GM18505 (cell line): Measurements from ENCODE around the gene CCS.
"Not testable (repeated sequence)": the region's sequence is repeated elsewhere in the genome, so short reads cannot be mapped to it uniquely, and the experiment has no call there.

Experiments
- ATAC-seq: cut with Tn5 transposase; IDR thresholded peaks from one replicate; pipeline ENCODE4 v1.9.1; 2021; ENCODE audit not compliant: unreplicated experiment
- POLR2A ChIP-seq: IDR thresholded peaks from 4 replicates; pipeline ENCODE4 v1.6.1; 2011; ENCODE audit warnings: borderline replicate concordance; ENCODE audit not compliant: insufficient read depth, insufficient read length; ENCODE audit errors: extremely low read depth

CCS gene

GRCh38 chr11:66566221-66566620 lies 26.8 kb upstream of the CCS start:
- ATAC-seq, result no peak
- TF ChIP-seq POLR2A, result no peak

GRCh38 chr11:66567787-66568123 lies 25.2 kb upstream of the CCS start:
- no peak for ATAC-seq

GRCh38 chr11:66568124-66568916 lies 24.7 kb upstream of the CCS start, which contains the start of gene CTSF:
TSS of gene CTSF (minus strand) at chr11:66568606. CDS start at chr11:66568486, 120 bp downstream.
- TF ChIP-seq POLR2A, result no peak

More at GRCh38 chr11:66567787-66568123, 25.2 kb upstream of the CCS start:
- no peak for TF ChIP-seq POLR2A

GRCh38 chr11:66569076-66569475 lies 23.9 kb upstream of the CCS start:
- no peak for ATAC-seq
- no peak for TF ChIP-seq POLR2A

More at GRCh38 chr11:66568124-66568916, 24.7 kb upstream of the CCS start, which contains the start of gene CTSF:
- no peak for ATAC-seq

GRCh38 chr11:66570079-66570849 lies 22.7 kb upstream of the CCS start:
- TF ChIP-seq POLR2A, result no peak
- no peak for ATAC-seq

- no peak for TF ChIP-seq POLR2A
- no peak for ATAC-seq
Measured at GRCh38 chr11:66570850-66571180, 22.2 kb upstream of the CCS start.

GRCh38 chr11:66579017-66579606 lies 13.9 kb upstream of the CCS start:
- no peak for TF ChIP-seq POLR2A

GRCh38 chr11:66580803-66581202 lies 12.2 kb upstream of the CCS start:
- ATAC-seq, result no peak
- TF ChIP-seq POLR2A, result no peak

More at GRCh38 chr11:66579017-66579606, 13.9 kb upstream of the CCS start:
- no peak for ATAC-seq

GRCh38 chr11:66581261-66581660 lies 11.7 kb upstream of the CCS start:
- TF ChIP-seq POLR2A, result no peak
- ATAC-seq, result no peak

GRCh38 chr11:66582565-66583147 lies 10.3 kb upstream of the CCS start:
- ATAC-seq, result not testable (repeated sequence)

- ATAC-seq, result not testable (repeated sequence)
Measured at GRCh38 chr11:66585447-66585846, 7.5 kb upstream of the CCS start.

GRCh38 chr11:66586136-66586535 lies 6.8 kb upstream of the CCS start:
- ATAC-seq, result no peak
- no peak for TF ChIP-seq POLR2A

- ATAC-seq, result not testable (repeated sequence)
Measured at GRCh38 chr11:66589315-66589714, 3.7 kb upstream of the CCS start.

GRCh38 chr11:66589996-66590675 lies 2.8 kb upstream of the CCS start:
- no peak for TF ChIP-seq POLR2A
- no peak for ATAC-seq

- TF ChIP-seq POLR2A, result no peak
- no peak for ATAC-seq
Measured at GRCh38 chr11:66591175-66591574, 1.8 kb upstream of the CCS start.
